Stimulated activated CD8-positive, alpha-beta memory T cell treated with anti-CD3 and anti-CD28 coated beads, Interleukin-15, amount 100 ng/mL, for 4 hours (primary cell): Measurements from ENCODE around the gene ACP7.
A peak's percentile ranks its signal among the peaks of the same experiment; 100 is the strongest.
"Not testable (repeated sequence)": the region's sequence is repeated elsewhere in the genome, so short reads cannot be mapped to it uniquely, and the experiment has no call there.

Experiments used
- DNase-seq, 2 donors: peaks; one replicate each; pipeline ENCODE4 v3.0.0-alpha.2; 2020; ENCODE audit warnings: low read depth in 2 of 2

Gene ACP7, protein sequence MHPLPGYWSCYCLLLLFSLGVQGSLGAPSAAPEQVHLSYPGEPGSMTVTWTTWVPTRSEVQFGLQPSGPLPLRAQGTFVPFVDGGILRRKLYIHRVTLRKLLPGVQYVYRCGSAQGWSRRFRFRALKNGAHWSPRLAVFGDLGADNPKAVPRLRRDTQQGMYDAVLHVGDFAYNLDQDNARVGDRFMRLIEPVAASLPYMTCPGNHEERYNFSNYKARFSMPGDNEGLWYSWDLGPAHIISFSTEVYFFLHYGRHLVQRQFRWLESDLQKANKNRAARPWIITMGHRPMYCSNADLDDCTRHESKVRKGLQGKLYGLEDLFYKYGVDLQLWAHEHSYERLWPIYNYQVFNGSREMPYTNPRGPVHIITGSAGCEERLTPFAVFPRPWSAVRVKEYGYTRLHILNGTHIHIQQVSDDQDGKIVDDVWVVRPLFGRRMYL

DNA sequence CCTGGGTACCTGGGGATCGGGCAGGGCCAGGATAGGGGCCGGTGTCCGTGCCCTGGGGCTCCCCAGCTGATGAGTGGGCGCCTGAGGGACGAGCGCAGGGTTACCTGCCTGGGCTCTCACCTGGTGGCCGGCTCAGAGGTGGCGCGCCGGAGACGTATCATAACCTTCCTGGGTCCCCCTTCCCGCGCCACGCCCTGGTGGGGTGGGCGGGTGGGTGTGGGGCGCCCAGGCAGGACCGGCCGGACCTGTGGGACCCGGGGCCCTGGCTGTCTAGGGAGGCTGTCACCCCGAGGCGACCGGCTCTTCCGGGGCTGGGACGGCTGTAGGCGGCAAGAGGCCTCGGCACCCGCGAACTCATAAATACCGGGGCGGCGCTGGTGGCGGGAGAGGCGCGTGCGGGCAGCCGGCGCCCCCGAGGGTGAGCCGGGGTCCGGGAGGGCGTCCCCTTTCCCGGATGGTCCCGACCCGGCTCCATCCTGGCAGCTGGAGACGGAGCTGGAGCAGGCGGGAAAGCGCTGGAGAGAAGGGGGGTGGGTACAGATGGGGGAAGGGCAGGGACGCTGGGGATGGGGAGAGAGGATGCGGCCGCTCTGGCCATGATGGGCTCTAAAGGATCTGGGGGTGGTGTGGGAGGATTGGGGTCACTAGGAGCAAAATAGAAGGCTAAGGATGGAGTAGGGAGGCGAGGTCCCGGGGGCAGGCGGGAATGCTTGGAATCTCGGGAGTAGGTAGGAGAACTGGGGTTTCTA is at the start of gene ACP7:
ACP7 (plus strand) TSS at position 386 of the 749 bp plus-strand sequence. CDS start 902 bp downstream, outside the sequence.
- DNase-seq = no peak

- no peak for DNase-seq
Observed at GRCh38 chr19:39036581-39036980, 47.6 kb upstream of the ACP7 start.

DNA sequence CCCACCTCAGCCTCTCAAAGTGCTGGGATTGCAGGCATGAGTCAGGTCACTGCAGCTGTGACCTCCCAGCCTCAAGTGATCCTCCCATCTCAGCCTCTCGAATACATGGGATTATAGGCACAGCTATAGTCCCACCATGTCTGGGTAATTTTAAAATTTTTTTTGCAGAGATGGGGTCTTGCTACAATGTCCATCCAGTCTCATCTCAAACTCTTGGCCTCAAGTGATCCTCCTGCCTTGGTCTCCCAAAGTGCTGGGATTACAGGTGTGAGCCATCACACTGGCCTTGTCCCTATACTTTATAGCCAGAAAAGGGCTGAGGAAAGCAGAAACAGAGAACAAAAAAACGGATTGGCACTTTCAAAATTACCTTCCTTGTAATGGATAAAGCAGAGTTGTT is 47.0 kb upstream of the ACP7 start:
- no peak for DNase-seq

DNA sequence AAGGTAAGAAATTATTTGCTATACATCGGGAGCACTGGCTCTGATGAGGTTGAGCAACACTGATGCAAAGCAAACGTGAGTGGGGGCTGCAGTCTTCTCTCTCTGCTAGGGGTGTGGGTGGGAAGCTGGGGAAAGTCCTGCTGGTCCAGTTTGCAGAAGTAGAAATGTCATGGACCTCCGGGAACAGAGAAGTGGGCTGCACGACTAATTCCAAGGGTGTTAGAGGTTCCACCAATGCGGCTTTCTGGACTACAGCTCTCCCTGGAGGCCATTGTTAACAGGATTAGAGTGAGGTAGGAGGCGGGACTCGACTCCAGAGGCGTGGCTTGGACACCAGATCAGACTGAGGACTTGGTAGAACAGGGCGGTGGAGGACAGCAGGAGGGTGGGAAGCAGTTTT is 46.1 kb upstream of the ACP7 start:
- DNase-seq = no peak

- DNase-seq = no peak
Observed at GRCh38 chr19:39045506-39045905, 38.7 kb upstream of the ACP7 start.

DNA sequence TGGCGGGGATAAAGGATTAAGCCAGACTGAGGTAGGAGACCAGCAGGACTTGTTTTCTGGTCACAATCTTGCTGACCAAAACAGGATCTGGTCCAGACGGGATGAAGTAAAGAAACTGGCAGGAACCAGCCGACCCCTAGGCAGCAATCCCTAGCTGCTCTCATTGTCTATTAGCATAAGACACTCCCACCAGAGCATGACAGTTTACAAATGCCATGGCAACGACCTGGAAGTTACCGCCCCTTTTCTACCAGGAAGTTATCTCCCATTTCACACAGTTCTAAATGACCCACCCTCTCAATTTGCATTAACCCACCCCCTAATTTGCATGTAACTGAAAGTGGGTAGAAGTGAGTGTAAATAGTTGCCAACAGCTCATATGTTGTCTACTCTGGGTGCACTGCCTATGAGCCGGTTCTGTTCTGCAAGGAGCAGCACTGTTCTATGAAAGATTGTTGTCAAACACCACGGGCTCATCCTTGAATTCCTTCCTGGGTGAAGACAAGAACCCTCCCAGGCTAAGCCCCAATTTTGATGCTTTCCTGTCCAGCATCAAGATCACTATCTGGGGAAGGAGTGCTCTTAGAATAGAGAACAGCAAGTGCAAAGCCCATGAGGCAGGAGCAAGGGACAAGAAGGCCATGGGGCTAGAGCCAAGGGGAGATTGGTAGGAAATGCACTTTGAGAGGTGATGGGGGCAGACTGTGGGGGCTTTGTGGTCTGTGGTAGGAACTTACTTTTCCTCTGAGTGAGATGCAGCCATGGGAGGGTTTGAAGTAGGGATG is 37.9 kb upstream of the ACP7 start:
- no peak for DNase-seq

- DNase-seq = no peak
Observed at GRCh38 chr19:39047073-39047472, 37.1 kb upstream of the ACP7 start.

DNA sequence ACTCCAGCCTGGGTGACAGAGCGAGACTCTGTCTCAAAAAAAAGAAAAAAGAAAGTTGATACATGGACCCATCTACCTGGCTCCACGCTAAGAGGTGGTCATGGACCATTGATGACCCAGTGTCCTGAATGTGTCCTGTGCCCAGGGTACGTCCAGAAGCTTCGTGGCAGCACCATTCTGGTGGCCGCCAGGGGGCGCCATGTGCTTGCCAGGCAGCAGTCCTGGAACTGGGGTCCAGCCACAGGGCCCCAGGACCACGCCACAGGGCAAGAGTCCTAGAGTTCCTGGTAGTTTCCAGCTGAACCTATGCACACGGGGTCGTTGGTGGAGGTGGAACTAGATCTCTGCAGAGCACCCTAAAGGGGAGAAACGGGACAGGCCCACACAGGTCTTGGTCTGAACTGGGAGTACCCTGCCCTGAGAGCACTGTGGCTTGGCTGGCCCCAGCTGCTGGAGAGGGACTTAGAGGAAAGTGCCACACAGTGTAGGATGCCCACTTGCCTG is 31.9 kb upstream of the ACP7 start:
- DNase-seq = peak; percentile 21 to 30

- DNase-seq = no peak
Observed at GRCh38 chr19:39052846-39053245, 31.3 kb upstream of the ACP7 start.

- DNase-seq = no peak
Observed at GRCh38 chr19:39053276-39054090, 30.7 kb upstream of the ACP7 start.

GRCh38 chr19:39054091-39054470 is 30.1 kb upstream of the ACP7 start:
- no peak for DNase-seq

GRCh38 chr19:39057615-39058014 is 26.6 kb upstream of the ACP7 start:
- no peak for DNase-seq

DNA sequence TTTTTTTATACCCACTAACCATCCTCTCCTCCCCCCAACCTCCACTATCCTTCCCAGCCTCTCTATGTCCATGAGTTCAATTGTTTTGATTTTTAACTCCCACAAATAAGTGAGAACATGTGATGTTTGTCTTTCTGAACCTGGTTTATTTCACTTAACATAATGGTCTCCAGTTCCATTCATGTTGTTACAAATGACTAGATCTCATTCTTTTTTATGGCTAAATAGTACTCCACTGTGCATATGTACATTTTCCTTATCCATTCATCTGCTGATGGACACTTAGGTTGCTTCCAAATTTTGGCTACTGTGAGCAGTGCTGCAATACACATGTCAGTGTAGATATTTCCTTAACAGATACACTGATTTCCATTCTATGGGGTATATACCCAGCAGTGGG is 24.9 kb upstream of the ACP7 start:
- no peak for DNase-seq

DNA sequence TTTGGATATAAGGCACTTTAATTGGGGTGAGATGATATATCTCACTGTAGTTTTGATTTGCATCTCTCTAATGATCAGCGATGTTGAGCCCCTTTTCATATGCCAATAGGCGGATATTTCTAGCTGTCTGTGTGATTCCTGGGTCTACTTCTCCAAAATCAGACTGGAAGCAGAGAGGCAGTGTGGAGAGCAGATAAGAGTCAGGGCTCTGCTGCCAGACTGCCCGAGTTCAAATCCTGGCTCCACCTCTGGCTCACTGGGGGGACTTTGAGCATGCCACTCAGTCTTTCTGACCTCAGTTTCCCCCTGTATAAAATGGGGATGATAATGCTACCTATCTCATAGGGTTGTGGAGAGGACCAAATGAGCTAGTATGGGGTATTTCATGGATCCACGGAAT is 24.0 kb upstream of the ACP7 start:
- DNase-seq = no peak

DNA sequence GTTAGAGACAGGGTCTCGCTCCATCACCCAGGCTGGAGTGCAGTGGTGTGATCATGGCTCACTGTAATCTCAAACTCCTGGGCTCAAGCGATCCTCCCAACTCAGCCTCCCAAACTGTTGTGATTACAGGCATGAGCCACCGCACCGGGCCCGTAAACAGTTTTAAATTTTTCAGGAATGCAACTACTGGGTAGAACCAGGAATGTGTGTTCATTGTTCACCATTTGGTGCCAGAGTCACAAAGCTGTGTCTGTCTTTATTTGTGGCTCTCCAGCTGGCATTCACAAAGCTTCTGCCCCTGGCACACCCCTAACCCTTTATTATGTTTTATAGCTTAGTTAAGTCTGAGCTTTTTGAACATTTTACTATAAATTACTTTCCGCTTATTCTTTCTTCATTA is 19.8 kb upstream of the ACP7 start:
- DNase-seq = no peak

- no peak for DNase-seq
Observed at GRCh38 chr19:39065928-39066327, 18.2 kb upstream of the ACP7 start.

- DNase-seq = no peak
Observed at GRCh38 chr19:39067104-39067503, 17.1 kb upstream of the ACP7 start.

GRCh38 chr19:39068259-39068658 is 15.9 kb upstream of the ACP7 start:
- DNase-seq = not testable (repeated sequence)

- DNase-seq = no peak
Observed at GRCh38 chr19:39070888-39071287, 13.3 kb upstream of the ACP7 start.

DNA sequence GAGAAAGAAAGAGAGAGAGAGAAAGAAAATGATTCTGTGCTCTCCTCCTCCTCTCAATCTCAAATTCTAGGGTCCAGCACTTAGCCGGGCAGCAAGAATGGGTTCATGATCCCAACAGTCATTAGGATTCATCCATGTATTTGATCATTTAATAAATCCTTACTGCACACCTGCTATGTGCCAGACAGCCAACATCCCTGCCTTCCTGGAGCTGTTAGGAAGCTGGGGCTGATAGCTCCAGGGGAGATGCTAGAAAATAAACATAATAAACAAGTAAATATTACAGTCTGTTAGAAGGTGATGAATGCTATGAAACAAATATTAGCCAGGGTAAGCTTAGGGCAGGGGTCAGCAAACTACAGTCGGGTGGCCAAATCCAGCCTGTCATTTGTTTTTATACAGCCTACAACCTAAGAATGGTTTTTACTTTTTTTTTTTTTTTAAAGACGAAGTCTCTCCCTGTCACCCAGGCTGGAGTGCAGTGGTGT is 9.9 kb upstream of the ACP7 start:
- DNase-seq = no peak

DNA sequence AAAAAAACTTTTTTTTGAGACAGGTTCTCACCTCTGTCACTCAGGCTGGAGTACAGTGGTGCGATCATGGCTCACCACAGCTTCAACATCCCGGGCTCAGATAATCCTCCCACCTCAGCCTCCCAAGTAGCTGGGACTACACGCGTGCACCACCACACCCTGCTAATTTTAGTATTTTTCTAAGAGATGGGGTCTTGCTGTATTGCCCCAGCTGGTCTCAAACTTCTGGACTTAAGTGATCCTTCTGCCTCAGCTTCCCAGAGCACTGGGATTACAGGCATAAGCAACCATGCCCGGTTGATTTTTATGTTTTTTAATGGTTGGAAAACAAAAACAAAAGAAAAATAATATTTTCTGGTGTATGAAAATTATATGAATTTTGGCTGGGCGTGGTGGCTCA is 9.2 kb upstream of the ACP7 start:
- DNase-seq = no peak
